ENCODE results near the gene MYO18B.

Gene MYO18B

DNA sequence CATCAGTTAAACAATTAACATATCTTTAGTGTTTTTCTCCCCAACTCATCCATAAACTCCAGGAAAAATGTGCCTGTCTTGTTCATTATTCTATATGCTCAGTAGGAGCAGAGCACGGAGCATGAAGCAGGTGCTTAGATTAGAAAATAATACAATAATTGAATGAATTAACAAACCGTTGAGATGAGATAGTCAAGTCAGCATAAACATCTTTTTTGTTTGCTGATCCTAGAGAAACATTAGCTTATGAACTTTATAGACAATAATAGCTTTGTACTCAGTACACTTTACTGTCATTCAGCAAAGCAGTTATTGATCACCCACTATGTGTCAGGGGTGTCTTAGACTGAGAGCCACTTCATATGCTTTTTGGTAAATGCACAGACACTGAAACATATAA lies 322.1 kb downstream of the MYO18B start:
- TF ChIP-seq ZFX (IDR thresholded peaks at IDR 0.05) (no peak), CTCF (conservative IDR thresholded peaks at IDR 0.05) (no peak)
- no peak overlapping the region for H3K27ac ChIP-seq

- no peak overlapping the region for H3K27ac ChIP-seq
- no peak for TF ChIP-seq CTCF (conservative IDR thresholded peaks at IDR 0.05)
- no peak for TF ChIP-seq ZFX (IDR thresholded peaks at IDR 0.05)
These were observed 323.9 kb downstream of the MYO18B start for GRCh38 chr22:26065847-26066246.

DNA sequence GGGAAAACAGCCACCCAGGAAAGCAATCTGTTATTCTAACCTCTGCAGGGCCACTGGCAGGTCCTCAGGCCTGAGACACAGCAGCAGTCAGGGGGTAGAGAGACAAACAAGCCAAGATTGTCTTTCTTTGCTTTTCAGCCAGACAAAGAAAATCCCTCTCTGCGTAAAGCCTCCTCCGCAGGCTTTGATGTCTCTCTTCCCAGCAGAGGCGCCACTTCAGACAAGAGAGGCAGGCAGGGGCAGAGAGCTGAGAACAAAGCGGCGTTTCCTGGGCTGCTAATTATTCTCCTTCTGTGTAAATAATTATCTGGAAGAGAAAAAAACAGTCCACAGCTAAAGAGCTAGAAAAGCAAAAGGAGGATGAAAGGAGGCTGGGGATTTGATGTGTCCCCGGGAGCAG lies 324.5 kb downstream of the MYO18B start:
- no peak overlapping the region for H3K27ac ChIP-seq

GRCh38 chr22:26068571-26068970 lies 326.6 kb downstream of the MYO18B start:
- TF ChIP-seq ZFX (IDR thresholded peaks at IDR 0.05): no peak
- no peak for TF ChIP-seq CTCF (conservative IDR thresholded peaks at IDR 0.05)
- H3K27ac ChIP-seq: no peak overlapping the region

More for the DNA sequence above, 324.5 kb downstream of the MYO18B start:
- TF ChIP-seq CTCF (conservative IDR thresholded peaks at IDR 0.05): no peak
- no peak for TF ChIP-seq ZFX (IDR thresholded peaks at IDR 0.05)

GRCh38 chr22:26072621-26073020 lies 330.6 kb downstream of the MYO18B start:
- no peak overlapping the region for H3K27ac ChIP-seq
- TF ChIP-seq CTCF (conservative IDR thresholded peaks at IDR 0.05): no peak
- TF ChIP-seq ZFX (IDR thresholded peaks at IDR 0.05): no peak

GRCh38 chr22:26075251-26075650 lies 333.3 kb downstream of the MYO18B start:
- no peak overlapping the region for H3K27ac ChIP-seq
- no peak for TF ChIP-seq ZFX (IDR thresholded peaks at IDR 0.05)
- no peak for TF ChIP-seq CTCF (conservative IDR thresholded peaks at IDR 0.05)

DNA sequence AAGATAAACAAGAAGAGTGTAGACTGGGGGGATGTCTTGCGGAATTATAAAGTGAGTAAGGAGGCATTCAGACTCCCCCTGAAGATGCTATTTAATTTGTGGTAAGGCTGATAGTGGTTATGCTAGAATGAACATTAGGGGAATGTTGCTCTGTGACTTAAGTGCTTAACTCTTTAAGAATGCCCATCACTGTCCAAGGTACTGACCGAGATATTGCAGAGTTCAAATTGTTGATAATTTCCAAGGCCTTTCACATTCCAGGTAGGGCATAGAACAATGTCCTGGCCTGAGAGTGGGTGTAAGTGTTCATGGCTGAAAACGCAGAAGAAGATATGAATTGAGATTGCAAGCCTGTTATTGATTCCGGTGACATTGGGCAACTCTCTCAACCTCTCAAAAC lies 337.0 kb downstream of the MYO18B start:
- TF ChIP-seq ZFX (IDR thresholded peaks at IDR 0.05): no peak
- TF ChIP-seq CTCF (conservative IDR thresholded peaks at IDR 0.05): no peak
- H3K27ac ChIP-seq: no peak overlapping the region

Data from C4-2B (cell line).